Pancreas (tissue), 10 donors: ENCODE data around the gene ULK4. TPM values are rescaled to one million over a fixed set of nuclear protein-coding genes. Genes with fewer than 3 reads are reported as not detected.
A peak's percentile ranks its signal among the peaks of the same experiment; 100 is the strongest.

Source experiments
- ATAC-seq, 4 donors: fragments of 200-7000 bp; cut with Tn5 transposase; one replicate each; pipeline versions ENCODE4 v1.8.0 to v1.9.1; 2020; ENCODE audit warnings: mild to moderate bottlenecking in 4 of 4, moderate library complexity in 4 of 4
- DNase-seq, 6 donors: peaks; one replicate each; pipeline ENCODE4 v3.0.0-alpha.2; 2020
- FAIRE-seq: peaks from 2 replicates; lab custom pipeline; 2012; peaks lifted over from hg19 to GRCh38; lab: Jason Lieb, UNC
- H3K27ac ChIP-seq, 4 donors: fragments of 200-600 bp; sonication (generic); 1 replicate in 3 of 4; 2 replicates in 1 of 4; pipeline versions ENCODE4 v1.5.0 to v1.8.0; 2020
- H3K27me3 ChIP-seq, 4 donors: fragments of 200-600 bp; one replicate each; pipeline ENCODE4 v1.8.0; 2021
- H3K36me3 ChIP-seq, 3 donors: fragments of 200-600 bp; sonication (generic) in 1 of 3; one replicate each; pipeline versions ENCODE4 v1.5.0 to v1.8.0; 2020 to 2021
- H3K4me1 ChIP-seq, 3 donors: fragments of 200-600 bp; one replicate each; pipeline ENCODE4 v1.8.0; 2021
- H3K4me3 ChIP-seq, 4 donors: fragments of 200-600 bp; sonication (generic) in 2 of 4; one replicate each; pipeline versions ENCODE4 v1.5.0 to v1.8.0; 2020 to 2021
- H3K9me3 ChIP-seq, 4 donors: fragments of 200-600 bp; one replicate each; pipeline ENCODE4 v1.8.0; 2021
- CTCF ChIP-seq, 4 donors: fragments of 200-600 bp; sonication (generic) in 3 of 4; IDR thresholded peaks; one replicate each; pipeline versions ENCODE4 v1.5.0 to v1.8.0; 2021; ENCODE audit warnings: antibody characterized with exemption in 4 of 4
- WGBS, 2 donors: extraction: QIAGEN DNeasy Blood & Tissue Kit; methylation state at CpG; one replicate each; pipeline ENCODE4 v1.1.7; 2013; 5-methylcytosine and 5-hydroxymethylcytosine counted together
- intact Hi-C, 3 donors: fragments of 100-400 bp; cut with DNase I; formaldehyde crosslinking; loops; one replicate each; pipeline versions ENCODE4 v1.11.1 to v1.14.2; 2022
- polyA plus RNA-seq, 2 donors: library from polyadenylated mRNA; stranded (reverse); fragments of 200-250 nt; gene quantifications; one replicate each; pipeline ENCODE4 v1.2.3, GENCODE V29; 2013
- total RNA-seq, 6 donors: library from RNA; stranded (reverse); fragmentation: NEBNext Ultra II Directional in 4 of 6; extraction: Animal tissue kit (Norgen Biotek cat#: 25700) in 4 of 6; gene quantifications; one replicate each; pipeline versions ENCODE4 v1.2.1 to v1.2.4, GENCODE V29; 2021 to 2023
- donor health status: healthy with polysubstance abuse.
- donor health status: DM: no; HTN: no; CAD: no; lungs with moderate emphysema.
- donor health status: DM: no; HTN: no; CAD: no.
- donor health status: control.
- donor health status: control.
- donor health status: Bipolar disorder and iron deficiency.
- donor health status: DM: yes; HTN: yes; CAD: no.
- donor health status: DM: no; HTN: no; CAD: no.
- donor health status: DM: no; HTN: no; CAD: no.
- donor health status: DM: yes; HTN: yes; CAD: no.

The ULK4 gene
- total and polyA plus RNA-seq, 8 donors: 2.3 to 8.6 (median 4.2) TPM

DNA sequence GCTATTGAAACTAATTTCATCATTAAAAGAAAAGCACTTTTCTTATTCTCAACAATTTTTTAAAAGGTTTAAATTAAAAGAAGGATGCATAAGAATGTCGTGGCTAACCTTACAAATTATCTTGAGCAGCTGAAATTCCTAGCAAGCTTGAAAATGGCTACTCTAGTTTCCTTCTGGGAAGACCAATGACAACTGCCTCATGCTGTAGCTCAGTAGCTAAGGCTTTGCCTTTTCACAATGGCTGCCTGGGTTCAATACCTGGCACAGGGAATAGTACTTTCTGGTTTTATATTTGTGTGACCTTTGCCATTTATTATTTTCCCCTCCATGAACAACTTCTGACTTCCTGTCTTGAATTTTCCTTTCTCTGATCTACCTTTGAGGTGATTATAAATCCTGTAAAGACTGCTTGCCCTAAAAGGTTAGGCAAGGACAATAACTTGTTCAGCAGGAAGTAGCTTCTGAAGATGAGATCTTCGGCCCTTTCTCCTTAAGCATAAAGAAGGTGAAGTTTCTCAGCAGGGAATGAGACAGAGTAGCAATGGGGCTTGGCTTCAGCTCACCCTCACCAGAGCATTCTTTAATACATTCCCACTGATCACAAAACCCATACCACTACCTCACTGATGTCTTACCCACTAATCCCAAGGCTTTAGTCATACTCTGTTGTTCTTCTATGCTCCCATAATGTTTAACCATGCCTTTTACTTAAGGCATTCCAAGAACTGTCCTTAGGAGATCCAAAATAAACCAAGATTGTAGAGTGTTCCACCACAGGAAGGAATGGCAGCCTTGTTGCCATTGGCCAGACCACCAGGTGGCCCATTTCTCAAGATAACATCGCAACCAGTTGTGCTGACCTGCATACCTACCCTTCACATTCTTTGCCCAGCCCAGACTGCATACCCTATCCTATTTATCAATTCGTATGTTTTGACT, 276.8 kb downstream of the ULK4 start:
- TF ChIP-seq CTCF (IDR thresholded peaks at IDR 0.05): no peak
- Histone ChIP-seq H3K27me3 (no peaks in the 10 kb centered on the region), H3K9me3 (no peaks in the 10 kb centered on the region), H3K4me3 (no peak overlapping the region), H3K27ac (peak overlapping the region in 1 of 4 donors; percentile 10), H3K36me3 (no peaks in the 10 kb centered on the region), H3K4me1 (peaks cover 10 to 26% (median 16%) of the 10 kb centered on the region in 3 donors)
- intact Hi-C loops: no loop called here
- 65 to 72% methylated on average over 4 of the region's 4 CpGs for WGBS, 2 donors
- DNase-seq (peak in 1 of 6 donors; percentile 24), FAIRE-seq (no peak), ATAC-seq (peak in 2 of 4 donors; percentile 12 to 44)

DNA sequence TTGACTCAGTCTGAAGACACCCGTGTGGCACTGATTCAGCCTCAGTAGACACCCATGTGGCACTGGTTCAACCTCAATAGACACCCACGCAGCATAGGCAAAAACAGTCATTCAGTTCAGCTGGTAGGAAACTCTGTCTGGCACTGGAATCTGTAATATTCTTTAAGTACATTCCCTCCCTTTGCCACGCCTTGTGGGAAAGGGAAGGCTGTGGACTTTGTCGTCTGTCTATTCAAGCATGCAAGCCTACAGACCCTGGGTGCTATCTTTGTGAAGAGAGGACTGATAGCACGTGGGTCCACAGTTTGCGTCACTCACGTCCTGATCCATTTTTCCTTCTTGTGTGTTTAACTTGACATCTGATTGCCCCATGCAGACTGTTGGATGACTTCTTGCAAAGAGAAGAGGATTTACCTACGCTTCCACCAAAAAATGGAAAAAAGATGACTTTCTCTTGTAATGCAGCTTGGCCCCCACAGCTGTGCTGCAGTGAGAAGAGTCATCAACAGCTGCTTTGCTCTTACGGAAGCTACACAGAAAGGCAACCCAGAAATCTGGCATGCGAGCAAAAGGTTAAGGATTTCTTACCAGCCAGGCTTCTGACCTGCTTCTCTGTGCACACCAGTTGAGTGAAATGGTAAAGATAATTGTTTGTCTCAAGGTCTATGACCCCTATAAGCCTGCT, 278.1 kb downstream of the ULK4 start:
- TF ChIP-seq CTCF (IDR thresholded peaks at IDR 0.05): no peak
- 91 to 95% methylated on average over 10 of the region's 10 CpGs for WGBS, 2 donors
- no peak for ATAC-seq
- H3K4me1 ChIP-seq: peaks cover 10 to 20% (median 13%) of the 10 kb centered on the region in 3 donors
- intact Hi-C loops: no loop called here
- H3K27ac ChIP-seq: no peak overlapping the region
- no peaks in the 10 kb centered on the region for H3K9me3 ChIP-seq
- no peak for FAIRE-seq
- DNase-seq: no peak
- H3K27me3 ChIP-seq: no peaks in the 10 kb centered on the region
- no peaks in the 10 kb centered on the region for H3K36me3 ChIP-seq
- no peak overlapping the region for H3K4me3 ChIP-seq

- Histone ChIP-seq H3K27ac (no peak overlapping the region), H3K4me3 (no peak overlapping the region), H3K4me1 (peaks cover 4 to 15% (median 6%) of the 10 kb centered on the region in 3 donors), H3K27me3 (no peaks in the 10 kb centered on the region), H3K9me3 (no peaks in the 10 kb centered on the region), H3K36me3 (no peaks in the 10 kb centered on the region)
- no peak for ATAC-seq
- intact Hi-C loops: no loop called here
- WGBS, 2 donors: 95 to 96% methylated on average over 6 of the region's 6 CpGs
- no peak for DNase-seq
- FAIRE-seq: no peak
- no peak for TF ChIP-seq CTCF (IDR thresholded peaks at IDR 0.05)
Measured at GRCh38 chr3:41682996-41683395, 278.9 kb downstream of the ULK4 start.

DNA sequence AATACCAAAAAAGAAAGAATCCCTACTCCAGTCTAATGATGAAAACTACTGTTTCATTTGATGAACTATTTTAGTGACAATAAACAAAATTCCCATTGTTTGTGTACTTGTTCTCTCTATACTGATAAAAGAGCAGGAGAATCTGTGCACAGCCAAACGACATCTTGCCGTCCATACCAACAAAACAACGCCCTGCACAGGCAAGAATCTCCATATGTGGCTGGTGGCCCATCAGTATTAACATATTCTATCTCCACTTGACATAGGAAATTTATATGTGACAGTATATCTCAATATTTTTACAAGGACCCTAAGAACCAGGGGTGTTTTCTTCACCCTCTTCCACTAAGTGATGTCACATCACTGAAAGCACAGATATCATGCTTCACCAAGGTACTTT, 279.5 kb downstream of the ULK4 start:
- no peaks in the 10 kb centered on the region for H3K36me3 ChIP-seq
- no peak for DNase-seq
- no peak for ATAC-seq
- no peaks in the 10 kb centered on the region for H3K27me3 ChIP-seq
- no peak for TF ChIP-seq CTCF (IDR thresholded peaks at IDR 0.05)
- H3K4me3 ChIP-seq: no peak overlapping the region
- H3K27ac ChIP-seq: no peak overlapping the region
- H3K9me3 ChIP-seq: no peaks in the 10 kb centered on the region
- H3K4me1 ChIP-seq: peaks cover 0 to 9% (median 6%) of the 10 kb centered on the region in 3 donors
- intact Hi-C loops: no loop called here
- 96 to 97% methylated on average over 3 of the region's 3 CpGs for WGBS, 2 donors
- no peak for FAIRE-seq
